B cell (primary cell): ENCODE results near the gene LRATD1. TPM values are rescaled to one million over a fixed set of nuclear protein-coding genes. Genes with fewer than 3 reads are reported as not detected.

ENCODE experiments used
- ATAC-seq: fragments of 200-7000 bp; cut with Tn5 transposase; one replicate; pipeline ENCODE4 v1.10.0; 2021; ENCODE audit warnings: low read depth, mild to moderate bottlenecking, moderate number of reproducible peaks, moderate library complexity
- CTCF ChIA-PET: fragments of 350-600 bp; sonication (Branson Sonifier 250); formaldehyde crosslinking; loops from one replicate; lab custom pipeline; 2021; ENCODE audit warnings: antibody characterized with exemption, inconsistent platforms; lab: Charles Lee
- POLR2A ChIA-PET: fragments of 350-600 bp; sonication (Branson Sonifier 250); formaldehyde crosslinking; loops from one replicate; lab custom pipeline; 2021; ENCODE audit warnings: antibody characterized with exemption; lab: Charles Lee
- DNase-seq: peaks from one replicate; pipeline ENCODE4 v3.0.0; 2013
- H2AFZ ChIP-seq: 2 replicates; pipeline ENCODE4 v1.6.1; 2012; ENCODE audit warnings: mild to moderate bottlenecking, low read depth, low read length; ENCODE audit not compliant: insufficient read depth, poor library complexity, severe bottlenecking
- H3K27ac ChIP-seq, 2 donors: 1 replicate in 1 of 2; 2 replicates in 1 of 2; pipeline ENCODE4 v1.5.1; 2012 to 2013; ENCODE audit warnings: low read length in 2 of 2, mild to moderate bottlenecking in 2 of 2, moderate library complexity in 1 of 2
- H3K27me3 ChIP-seq, 4 experiments: fragments of 200-600 bp in 1 of 4; sonication (generic) in 1 of 4; replicated peaks in 1 of 4; 1 replicate in 2 of 4; 2 replicates in 2 of 4; pipeline versions ENCODE4 v1.6.1 to v1.7.0; 2013 to 2016; ENCODE audit warnings: low read length in 3 of 4, mild to moderate bottlenecking in 2 of 4, mixed read lengths in 1 of 4, moderate library complexity in 1 of 4; ENCODE audit not compliant: insufficient read depth in 4 of 4, control insufficient read depth in 3 of 4; ENCODE audit errors: control extremely low read depth in 1 of 4
- H3K36me3 ChIP-seq, 2 experiments: replicated peaks in 1 of 2; 1 replicate in 1 of 2; 2 replicates in 1 of 2; pipeline versions ENCODE4 v1.6.1 to v1.7.1; 2013; ENCODE audit warnings: low read length in 1 of 2; ENCODE audit not compliant: insufficient read depth in 2 of 2, control insufficient read depth in 1 of 2; ENCODE audit errors: control extremely low read depth in 1 of 2, extremely low read depth in 1 of 2
- H3K4me1 ChIP-seq, 2 donors: fragments of 200-600 bp in 1 of 2; sonication (generic) in 1 of 2; 1 replicate in 1 of 2; 2 replicates in 1 of 2; pipeline versions ENCODE4 v1.5.1 to v1.6.1; 2013 to 2017; ENCODE audit warnings: low read length in 2 of 2; ENCODE audit not compliant: control insufficient read depth in 2 of 2, insufficient read depth in 2 of 2
- H3K4me2 ChIP-seq: replicated peaks from 2 replicates; pipeline ENCODE3; 2012; ENCODE audit warnings: mild to moderate bottlenecking, low read depth, low read length; ENCODE audit not compliant: poor library complexity, severe bottlenecking
- H3K4me3 ChIP-seq, 5 experiments: fragments of 200-600 bp in 1 of 5; sonication (generic) in 1 of 5; 1 replicate in 3 of 5; 2 replicates in 2 of 5; pipeline versions ENCODE4 v1.5.1 to v1.7.0; 2011 to 2016; ENCODE audit warnings: low read length in 4 of 5, mild to moderate bottlenecking in 4 of 5, low read depth in 2 of 5, control low read depth in 1 of 5, moderate library complexity in 1 of 5; ENCODE audit not compliant: insufficient read depth in 1 of 5; ENCODE audit errors: control extremely low read depth in 1 of 5, extremely low read depth in 1 of 5
- H3K79me2 ChIP-seq: fragments of 200-600 bp; sonication (generic); one replicate; pipeline ENCODE4 v1.6.0; 2016; ENCODE audit warnings: low read length; ENCODE audit not compliant: control insufficient read depth, insufficient read depth
- H3K9ac ChIP-seq: fragments of 200-600 bp; sonication (generic); 2 replicates; pipeline ENCODE4 v1.6.1; 2017; ENCODE audit warnings: mild to moderate bottlenecking, low read length, moderate library complexity
- H3K9me3 ChIP-seq, 3 donors: one replicate each; pipeline versions ENCODE4 v1.6.1 to v1.7.1; 2013; ENCODE audit warnings: low read length in 2 of 3; ENCODE audit not compliant: control insufficient read depth in 2 of 3, insufficient read depth in 1 of 3; ENCODE audit errors: control extremely low read depth in 1 of 3
- H4K20me1 ChIP-seq: 2 replicates; pipeline ENCODE4 v1.6.0; 2012; ENCODE audit warnings: mild to moderate bottlenecking, low read length; ENCODE audit not compliant: insufficient read depth, control insufficient read depth, poor library complexity, severe bottlenecking
- H3K27ac Mint-ChIP-seq: one replicate; pipeline ENCODE4 v1.8.0; 2021; ENCODE audit warnings: mixed read lengths
- H3K27me3 Mint-ChIP-seq: one replicate; pipeline ENCODE4 v1.8.0; 2021; ENCODE audit warnings: mixed read lengths
- H3K4me1 Mint-ChIP-seq: one replicate; pipeline ENCODE4 v1.8.0; 2021; ENCODE audit warnings: mixed read lengths
- H3K4me3 Mint-ChIP-seq: one replicate; pipeline ENCODE4 v1.8.0; 2021; ENCODE audit warnings: mixed read lengths
- H3K9me3 Mint-ChIP-seq: one replicate; pipeline ENCODE4 v1.8.0; 2022; ENCODE audit warnings: mixed read lengths; ENCODE audit not compliant: insufficient read depth
- CTCF ChIP-seq: fragments of 200-600 bp; IDR thresholded peaks from one replicate; pipeline ENCODE4 v1.8.0; 2022; ENCODE audit warnings: antibody characterized with exemption, mild to moderate bottlenecking
- EZH2 ChIP-seq: IDR thresholded peaks from 2 replicates; pipeline ENCODE4 v1.6.1; 2012; ENCODE audit warnings: borderline replicate concordance, low read depth, mild to moderate bottlenecking, moderate library complexity, low read length; ENCODE audit not compliant: insufficient read depth, poor library complexity, severe bottlenecking
- WGBS: methylation state at CpG from one replicate; pipeline ENCODE4 v1.1.5; 2013; ENCODE audit warnings: missing lambda C conversion rate; ENCODE audit not compliant: insufficient coverage; 5-methylcytosine and 5-hydroxymethylcytosine counted together
- intact Hi-C: fragments of 100-400 bp; cut with micrococcal nuclease; formaldehyde crosslinking; loops from one replicate; pipeline ENCODE4 v1.10.0; 2022
- polyA plus RNA-seq: library from polyadenylated mRNA; depleted of rRNA; stranded (reverse); fragments of >200 nt; gene quantifications from 2 replicates; pipeline ENCODE4 v1.2.3, GENCODE V29; 2012
- total RNA-seq, 2 donors: library from RNA; stranded (reverse); fragments of 120-200 nt in 1 of 2; gene quantifications; 1 replicate in 1 of 2; 2 replicates in 1 of 2; pipeline versions ENCODE4 v1.2.3 to v1.2.4, GENCODE V29; 2013 to 2022

Gene LRATD1
- total and polyA plus RNA-seq, 2 donors (not counting 1 experiment from before 2014, with no cell fraction given), result not detected

DNA sequence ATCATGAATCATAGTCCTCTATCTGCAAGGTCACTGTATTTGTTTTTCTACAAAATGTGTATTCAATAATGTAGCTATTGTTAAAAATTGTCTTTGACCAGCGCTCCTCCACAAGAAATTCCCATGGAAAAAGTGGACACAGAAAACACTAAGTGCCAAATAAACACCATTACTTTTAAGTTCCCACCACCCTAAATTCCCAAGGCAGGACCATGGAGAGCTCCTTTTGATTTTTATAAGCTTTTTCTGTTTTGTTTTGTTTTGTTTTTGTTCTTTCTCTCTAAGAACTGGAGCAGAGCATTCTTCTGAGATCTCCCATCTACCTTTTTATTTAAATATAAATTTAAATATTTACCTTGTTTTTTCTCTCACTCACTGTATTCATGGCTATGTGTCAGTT, 44.5 kb downstream of the LRATD1 start:
- CTCF ChIA-PET, result no interaction called here
- no peak overlapping the region for H3K4me2 ChIP-seq
- H3K27ac Mint-ChIP-seq, result no peak overlapping the region
- no peaks in the 10 kb centered on the region for H3K4me1 Mint-ChIP-seq
- H3K9me3 Mint-ChIP-seq, result no peaks in the 10 kb centered on the region
- no peaks in the 10 kb centered on the region for H3K27me3 Mint-ChIP-seq
- no peaks in the 10 kb centered on the region for H3K4me1 ChIP-seq
- no peaks in the 10 kb centered on the region for H3K27me3 ChIP-seq
- POLR2A ChIA-PET, result no interaction called here
- no peaks in the 10 kb centered on the region for H4K20me1 ChIP-seq
- no peak overlapping the region for H2AFZ ChIP-seq
- no peak overlapping the region for H3K27ac ChIP-seq
- no peak overlapping the region for H3K9ac ChIP-seq
- no peak overlapping the region for H3K4me3 Mint-ChIP-seq
- TF ChIP-seq CTCF, result no peak
- TF ChIP-seq EZH2, result no peak
- H3K36me3 ChIP-seq, result no peaks in the 10 kb centered on the region
- DNase-seq (no peak), ATAC-seq (no peak)
- no peak overlapping the region for H3K4me3 ChIP-seq
- 60% methylated on average over 1 of the region's 1 CpG for WGBS
- intact Hi-C loops, result no loop called here
- H3K79me2 ChIP-seq, result no peaks in the 10 kb centered on the region
- no peaks in the 10 kb centered on the region for H3K9me3 ChIP-seq

DNA sequence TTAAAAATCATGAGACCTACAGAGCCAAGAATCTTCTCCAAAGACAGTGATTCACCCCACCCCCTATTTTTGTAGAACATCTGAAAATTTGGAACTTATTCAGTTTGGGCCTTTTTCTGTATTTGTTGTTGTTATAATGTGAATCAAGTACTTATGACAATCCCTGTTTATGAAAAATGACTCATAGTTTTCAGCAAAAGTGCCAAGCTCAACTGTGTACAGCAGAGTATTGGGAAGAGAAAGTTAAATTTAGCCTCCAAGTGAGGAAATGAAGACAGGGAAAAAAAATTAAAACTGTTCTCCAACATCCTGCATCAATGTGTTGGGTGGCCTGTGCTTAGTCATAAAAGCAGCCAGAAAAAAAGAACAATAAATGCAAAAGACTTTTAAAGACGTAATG, 46.2 kb downstream of the LRATD1 start:
- ATAC-seq, result no peak

More for the DNA sequence above, 46.2 kb downstream of the LRATD1 start:
- Histone ChIP-seq H3K36me3 (no peaks in the 10 kb centered on the region), H3K4me1 (no peaks in the 10 kb centered on the region), H3K27me3 (no peaks in the 10 kb centered on the region), H4K20me1 (no peaks in the 10 kb centered on the region), H3K4me3 (no peak overlapping the region), H3K79me2 (no peaks in the 10 kb centered on the region), H3K9ac (no peak overlapping the region), H3K9me3 (no peaks in the 10 kb centered on the region), H3K4me2 (no peak overlapping the region), H2AFZ (no peak overlapping the region), H3K27ac (no peak overlapping the region)
- POLR2A ChIA-PET, result no interaction called here
- Mint-ChIP-seq H3K9me3 (no peaks in the 10 kb centered on the region), H3K4me3 (no peak overlapping the region), H3K27ac (no peak overlapping the region), H3K27me3 (no peaks in the 10 kb centered on the region), H3K4me1 (no peaks in the 10 kb centered on the region)
- TF ChIP-seq CTCF (no peak), EZH2 (no peak)
- CTCF ChIA-PET, result no interaction called here
- WGBS, result no CpG with 5 or more reads among the region's 1 CpG
- DNase-seq, result no peak
- intact Hi-C loops, result no loop called here
